GM18517 (cell line): ENCODE measurements around the gene RHBDD3.

ENCODE experiments used
- ATAC-seq: cut with Tn5 transposase; IDR thresholded peaks from one replicate; pipeline ENCODE4 v1.9.1; 2021; ENCODE audit warnings: mild to moderate bottlenecking, moderate library complexity; ENCODE audit not compliant: unreplicated experiment

The RHBDD3 gene

DNA sequence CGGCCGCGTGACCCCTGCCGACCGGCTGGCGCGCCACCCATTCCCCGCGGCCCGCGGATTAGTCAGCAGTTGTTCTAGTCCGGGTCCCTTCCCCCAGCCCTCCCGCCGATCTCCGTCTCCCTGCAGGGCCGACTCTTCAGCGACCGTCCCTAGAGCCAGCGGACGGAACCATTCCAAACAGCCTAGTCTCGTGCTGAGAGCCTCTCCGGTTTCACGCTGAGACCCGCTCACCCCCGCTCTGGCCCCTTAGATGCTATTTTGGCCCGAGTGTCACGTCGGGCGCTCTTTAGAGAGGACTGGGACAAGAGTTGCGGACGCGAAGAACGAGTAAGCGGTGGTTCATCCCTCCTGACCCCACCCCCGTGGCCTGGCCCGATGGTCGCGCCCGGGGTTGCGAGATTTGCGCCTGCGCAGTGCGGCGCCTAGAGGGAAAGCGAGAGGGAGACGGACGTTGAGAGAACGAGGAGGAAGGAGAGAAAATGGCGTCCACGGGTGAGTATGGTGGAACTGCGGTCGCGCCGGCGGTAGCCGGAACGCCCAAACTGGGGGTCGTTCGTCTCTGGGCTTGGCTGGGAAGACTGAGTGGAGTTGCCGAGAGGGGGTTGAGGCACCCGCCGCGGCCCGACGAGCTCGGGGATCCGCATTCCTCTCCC is at the start of gene RHBDD3, which contains the start of gene EWSR1:
RHBDD3 (minus strand) TSS at position 124 of the 653 bp plus-strand sequence. CDS start 2,355 bp downstream, outside the sequence.
EWSR1 (plus strand) TSS at position 411 of the 653 bp plus-strand sequence; CDS start at position 480, 69 bp downstream.
- ATAC-seq: peak; percentile 83

DNA sequence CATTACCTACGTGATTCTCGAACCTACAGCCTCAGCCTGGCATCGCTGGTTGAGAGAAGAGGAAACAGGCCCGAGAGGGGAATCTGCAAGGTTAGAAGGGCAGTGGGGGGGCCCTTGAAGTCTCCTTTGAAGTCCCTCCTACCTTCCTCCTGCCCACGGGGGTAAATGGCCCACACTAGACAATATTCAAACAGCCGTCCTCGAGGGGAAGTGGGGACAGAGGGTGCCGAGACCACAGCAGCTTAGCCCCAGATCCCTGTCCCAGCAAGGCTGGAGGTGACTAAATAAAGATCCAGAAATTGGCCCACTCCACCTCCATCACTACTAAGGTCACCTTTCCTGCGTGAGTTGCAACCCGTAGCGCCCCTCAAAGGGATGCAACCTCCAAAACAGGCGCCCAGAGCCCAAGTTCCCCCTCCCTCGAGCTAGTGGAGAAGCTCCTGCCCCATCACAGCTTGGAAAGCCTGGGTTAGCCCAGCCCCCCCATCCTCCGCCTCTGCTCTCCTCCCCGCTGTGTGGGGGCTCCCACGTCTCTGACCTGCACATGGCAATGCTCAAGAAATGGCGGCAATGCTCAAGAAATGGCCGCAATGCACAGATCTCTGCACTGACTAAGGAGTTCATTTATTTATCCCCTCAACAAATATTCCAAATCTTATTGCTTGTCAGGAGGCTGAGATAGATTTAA is 48.5 kb upstream of the RHBDD3 start:
- ATAC-seq: no peak

DNA sequence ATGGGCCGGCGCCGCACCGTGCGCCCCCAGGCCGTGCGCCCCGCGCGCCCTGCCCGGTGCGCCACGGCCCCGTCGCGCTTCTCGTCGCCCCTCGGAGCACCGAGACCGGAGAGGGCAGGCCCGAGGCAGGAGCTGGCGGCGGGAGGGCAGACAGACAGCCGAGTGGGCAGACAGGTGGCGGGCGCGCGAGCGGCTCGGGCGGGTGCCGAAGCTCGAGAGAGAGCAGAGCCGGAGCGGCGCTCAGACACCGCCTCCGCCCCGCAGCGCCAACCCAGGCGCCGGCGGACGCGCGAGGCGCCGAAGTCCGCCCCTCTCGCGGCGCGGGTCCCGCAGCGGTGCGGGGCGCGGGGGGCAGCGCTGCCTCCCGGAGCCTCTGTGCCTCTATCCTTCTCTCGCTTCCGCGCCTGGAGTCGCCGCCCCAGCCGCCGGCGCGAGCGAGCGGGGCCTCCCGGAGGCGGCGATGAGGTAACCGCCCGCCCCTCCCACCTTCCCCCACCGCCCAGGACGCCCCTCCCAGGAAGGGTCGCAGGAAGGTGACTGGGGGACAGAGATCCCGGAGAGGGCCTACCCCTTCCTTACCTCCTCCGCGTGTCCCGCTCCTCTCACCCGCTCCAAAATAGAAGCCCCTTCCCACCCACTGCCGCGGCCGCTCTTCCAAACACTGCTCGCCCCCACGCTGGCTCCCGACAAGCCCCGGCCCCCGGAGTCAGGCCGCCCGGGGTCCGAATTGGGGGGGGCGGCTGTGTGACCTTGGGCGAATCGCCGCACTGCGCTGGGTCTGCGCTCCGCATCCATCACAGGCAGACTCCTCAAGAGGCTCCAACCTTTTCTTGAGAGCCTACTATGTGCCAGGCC is 47.7 kb upstream of the RHBDD3 start, which contains the start of gene RASL10A:
RASL10A (minus strand) TSS at position 412 of the 855 bp plus-strand sequence. CDS start 451 bp downstream, outside the sequence.
- ATAC-seq: no peak

DNA sequence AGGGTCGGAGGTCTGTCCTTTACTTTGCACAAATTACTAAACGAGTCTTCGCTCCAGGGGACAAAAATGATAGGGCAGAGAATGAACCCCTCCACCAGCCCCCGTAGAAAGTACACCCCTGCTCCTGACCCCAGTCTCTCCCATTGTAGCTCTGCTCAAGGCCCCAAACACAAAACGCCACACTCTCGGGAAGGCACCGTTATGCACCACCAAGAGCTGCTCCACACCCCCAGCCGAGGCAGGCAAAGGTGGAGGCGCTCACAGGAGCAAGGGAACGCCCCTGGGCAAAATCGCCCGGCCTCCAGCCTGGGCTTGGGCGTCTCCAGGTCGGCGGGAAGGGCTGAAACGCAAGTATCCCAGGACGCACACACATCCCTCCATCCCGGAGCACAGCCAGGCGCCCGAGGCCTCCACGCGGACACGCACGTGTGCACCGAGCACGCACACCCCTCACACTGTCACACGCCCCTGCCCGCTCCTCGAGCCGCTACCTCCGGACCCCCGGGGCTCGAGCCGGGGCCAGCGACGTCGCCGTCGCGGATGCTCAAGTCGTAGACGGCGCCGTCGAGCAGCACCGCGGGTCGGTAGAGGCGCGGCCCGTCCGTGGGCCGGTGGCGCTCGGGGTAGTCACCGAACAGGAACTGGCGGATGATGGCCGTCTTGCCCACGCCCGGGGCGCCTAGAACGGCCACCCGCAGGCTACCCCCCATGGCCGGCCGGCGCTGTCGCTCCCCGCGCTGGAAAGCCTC is 46.9 kb upstream of the RHBDD3 start:
- no peak for ATAC-seq

DNA sequence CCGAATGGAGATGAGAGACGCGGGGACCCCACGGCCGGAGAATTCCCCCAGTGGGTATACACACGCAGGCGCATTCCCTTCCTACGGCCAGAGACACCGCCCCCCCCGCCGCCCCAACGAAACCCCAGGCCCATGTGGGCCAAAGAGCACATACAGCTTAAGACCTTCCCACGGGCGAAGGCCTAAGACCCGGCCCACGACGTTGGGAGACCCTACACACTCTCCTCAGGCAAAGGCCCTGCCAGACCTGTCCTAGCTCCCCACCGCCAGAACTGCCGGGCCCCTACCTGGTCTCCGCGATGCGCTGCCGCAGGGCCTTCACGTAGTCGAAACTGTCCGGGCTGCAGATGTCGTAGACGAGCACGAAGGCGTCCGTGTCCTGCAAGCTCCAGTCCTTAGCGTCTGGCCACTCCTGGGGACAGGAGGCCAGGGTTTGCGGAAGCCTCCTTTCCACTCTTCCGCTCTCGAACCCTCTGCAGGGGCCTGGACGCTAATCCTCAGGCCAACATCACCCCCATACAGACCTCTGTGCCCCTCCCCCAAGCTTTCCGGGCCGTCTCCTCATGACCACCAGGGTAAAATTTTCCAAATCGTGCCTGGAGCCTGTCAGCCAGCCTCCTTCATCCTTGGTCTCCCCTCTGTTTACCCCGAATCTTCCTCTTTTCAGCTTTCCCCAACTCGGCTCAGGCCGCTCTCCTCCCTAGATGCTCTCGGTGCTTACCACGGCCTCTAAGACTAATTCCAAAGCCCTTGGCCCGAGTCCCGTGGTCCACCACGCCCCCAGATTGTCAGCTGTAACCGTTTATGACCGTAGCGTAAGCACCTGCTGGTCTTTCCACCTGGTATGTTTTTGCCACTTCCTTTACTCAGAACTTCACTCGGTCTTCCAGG is 46.0 kb upstream of the RHBDD3 start:
- ATAC-seq: no peak

DNA sequence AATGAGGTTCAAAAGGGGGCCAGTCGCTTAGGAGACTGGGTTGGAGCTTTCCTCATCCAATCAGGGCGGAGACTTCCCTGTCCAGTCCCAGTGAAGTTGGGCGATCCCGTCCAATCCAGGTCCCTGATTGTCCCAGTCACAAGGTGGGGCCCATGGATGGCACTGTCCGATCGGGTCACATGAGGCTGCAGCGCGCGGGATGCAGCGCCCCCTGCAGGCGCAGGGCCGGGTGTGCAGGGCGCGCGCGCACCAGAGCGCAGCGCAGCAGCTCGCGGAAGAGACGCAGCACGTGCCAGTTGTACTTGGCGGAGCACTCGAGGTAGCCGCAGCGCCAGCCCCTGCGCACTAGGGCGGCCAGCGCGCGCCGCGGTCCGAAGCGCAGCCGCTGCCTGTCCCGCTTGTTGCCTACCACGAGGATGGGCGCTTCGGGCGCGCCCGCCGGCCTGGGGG is 45.4 kb upstream of the RHBDD3 start:
- ATAC-seq: no peak

DNA sequence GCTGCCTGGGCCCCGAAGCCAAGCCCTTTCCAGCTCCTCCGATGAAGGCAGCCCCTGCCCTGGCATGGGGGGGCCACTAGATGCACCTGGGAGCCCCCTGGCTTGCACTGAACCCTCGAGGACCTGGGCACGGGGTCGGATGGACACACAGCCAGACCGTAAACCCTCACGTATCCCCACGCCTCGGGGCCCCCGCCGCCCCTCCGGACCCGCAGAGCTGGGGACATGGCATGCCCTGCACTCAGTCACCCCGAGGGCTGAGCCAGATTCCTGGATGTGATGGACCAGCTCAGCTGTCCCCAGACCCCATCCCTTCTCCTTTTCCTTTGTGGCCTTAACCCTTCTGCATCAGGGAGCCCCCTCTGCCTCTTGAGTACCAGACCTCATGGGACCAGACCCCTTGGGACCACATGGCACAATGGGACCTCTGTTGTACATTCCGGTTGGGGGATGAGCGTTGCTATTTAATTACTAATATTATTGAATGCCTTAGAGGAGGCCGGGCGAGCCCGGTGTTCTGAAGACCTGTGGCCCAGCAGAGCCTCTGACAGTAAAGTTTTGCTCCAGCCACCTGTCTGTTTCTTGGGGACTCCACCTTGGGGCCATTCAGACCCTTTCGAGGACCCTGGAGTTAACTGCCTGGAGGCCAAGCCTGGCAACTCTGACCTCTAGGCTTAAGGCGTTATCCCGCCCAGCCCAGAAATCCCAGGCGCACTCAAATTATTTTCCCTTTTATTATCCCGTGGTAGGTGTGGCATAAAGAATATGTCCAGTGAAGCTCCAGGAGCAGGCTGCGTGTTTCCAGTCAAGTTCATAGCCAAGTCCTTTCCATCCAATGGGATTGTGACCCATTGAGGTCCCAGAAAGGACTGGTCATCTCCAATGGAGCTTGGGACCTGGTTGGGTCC is 44.7 kb upstream of the RHBDD3 start:
- ATAC-seq: no peak

DNA sequence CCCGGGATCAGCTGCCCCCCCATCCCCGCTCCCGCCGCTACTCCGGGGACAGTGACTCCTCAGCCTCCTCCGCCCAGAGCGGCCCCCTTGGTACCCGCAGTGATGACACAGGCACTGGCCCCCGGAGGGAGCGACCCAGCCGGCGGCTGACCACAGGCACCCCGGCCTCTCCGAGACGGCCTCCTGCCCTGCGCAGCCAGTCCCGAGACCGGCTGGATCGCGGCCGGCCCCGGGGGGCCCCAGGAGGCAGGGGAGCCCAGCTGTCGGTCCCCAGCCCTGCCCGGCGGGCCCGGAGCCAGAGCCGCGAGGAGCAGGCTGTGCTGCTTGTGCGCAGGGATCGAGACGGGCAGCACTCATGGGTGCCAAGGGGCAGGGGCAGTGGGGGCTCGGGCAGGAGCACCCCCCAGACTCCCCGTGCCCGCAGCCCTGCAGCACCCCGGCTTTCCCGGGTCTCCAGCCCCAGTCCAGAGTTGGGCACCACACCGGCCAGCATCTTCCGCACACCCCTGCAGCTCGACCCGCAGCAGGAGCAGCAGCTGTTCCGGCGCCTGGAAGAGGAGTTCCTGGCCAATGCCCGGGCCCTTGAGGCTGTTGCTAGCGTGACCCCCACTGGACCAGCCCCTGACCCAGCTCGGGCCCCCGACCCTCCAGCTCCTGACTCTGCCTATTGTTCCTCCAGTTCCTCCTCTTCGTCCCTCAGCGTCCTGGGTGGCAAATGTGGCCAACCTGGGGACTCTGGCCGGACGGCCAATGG is 43.9 kb upstream of the RHBDD3 start:
- no peak for ATAC-seq

DNA sequence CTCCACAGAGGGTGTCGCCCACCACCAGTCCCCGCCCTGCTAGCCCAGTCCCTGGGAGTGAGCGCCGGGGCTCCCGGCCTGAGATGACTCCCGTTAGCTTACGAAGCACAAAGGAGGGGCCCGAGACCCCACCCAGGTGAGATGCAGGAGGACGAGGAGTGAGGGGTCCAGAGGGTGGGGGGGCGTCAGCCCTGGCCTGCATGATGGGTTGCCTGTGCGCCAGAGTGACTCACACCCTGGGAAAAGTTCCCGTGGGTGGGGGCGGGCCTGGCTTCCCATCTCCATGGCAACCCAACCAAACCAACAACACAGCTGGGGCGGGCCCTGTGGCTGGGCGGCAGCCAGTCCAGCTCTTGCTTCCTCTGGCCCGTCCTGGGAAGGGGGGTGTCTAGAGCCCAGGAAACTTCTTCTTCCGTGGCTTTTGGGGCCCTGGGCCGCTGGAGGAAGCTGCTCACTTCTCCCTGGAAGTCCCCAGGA is 43.1 kb upstream of the RHBDD3 start:
- no peak for ATAC-seq

DNA sequence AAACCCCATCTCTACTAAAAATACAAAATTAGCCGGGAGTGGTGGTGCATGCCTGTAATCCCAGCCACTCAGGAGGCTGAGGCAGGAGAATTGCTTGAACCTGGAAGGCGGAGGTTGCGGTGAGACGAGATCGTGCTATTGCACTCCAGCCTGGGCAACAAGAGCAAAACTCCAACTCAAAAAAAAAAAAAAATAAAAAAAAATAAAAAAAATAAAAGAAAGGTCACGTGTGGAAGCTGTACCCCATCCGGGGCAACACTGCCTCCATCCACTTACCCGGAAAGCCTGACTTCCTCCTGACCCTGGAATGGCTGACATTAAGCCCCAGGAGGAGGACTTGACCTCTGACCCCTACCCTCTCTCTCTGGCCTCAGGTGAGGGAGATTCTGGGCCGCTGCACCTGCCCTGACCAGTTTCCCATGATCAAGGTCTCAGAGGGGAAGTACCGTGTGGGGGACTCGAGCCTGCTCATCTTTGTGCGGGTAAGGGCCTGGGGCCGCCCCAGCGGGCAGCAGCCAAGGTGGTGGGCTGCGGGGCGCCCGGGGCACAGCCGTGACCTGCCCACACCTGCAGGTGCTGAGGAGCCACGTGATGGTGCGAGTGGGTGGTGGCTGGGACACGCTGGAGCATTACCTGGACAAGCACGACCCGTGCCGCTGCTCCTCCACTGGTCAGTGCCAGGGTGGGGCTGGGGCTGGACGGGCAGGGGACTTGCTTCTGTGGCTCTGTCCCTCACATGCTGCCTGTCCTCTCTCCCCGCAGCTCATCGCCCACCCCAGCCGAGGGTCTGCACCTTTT is 42.5 kb upstream of the RHBDD3 start:
- ATAC-seq: no peak

DNA sequence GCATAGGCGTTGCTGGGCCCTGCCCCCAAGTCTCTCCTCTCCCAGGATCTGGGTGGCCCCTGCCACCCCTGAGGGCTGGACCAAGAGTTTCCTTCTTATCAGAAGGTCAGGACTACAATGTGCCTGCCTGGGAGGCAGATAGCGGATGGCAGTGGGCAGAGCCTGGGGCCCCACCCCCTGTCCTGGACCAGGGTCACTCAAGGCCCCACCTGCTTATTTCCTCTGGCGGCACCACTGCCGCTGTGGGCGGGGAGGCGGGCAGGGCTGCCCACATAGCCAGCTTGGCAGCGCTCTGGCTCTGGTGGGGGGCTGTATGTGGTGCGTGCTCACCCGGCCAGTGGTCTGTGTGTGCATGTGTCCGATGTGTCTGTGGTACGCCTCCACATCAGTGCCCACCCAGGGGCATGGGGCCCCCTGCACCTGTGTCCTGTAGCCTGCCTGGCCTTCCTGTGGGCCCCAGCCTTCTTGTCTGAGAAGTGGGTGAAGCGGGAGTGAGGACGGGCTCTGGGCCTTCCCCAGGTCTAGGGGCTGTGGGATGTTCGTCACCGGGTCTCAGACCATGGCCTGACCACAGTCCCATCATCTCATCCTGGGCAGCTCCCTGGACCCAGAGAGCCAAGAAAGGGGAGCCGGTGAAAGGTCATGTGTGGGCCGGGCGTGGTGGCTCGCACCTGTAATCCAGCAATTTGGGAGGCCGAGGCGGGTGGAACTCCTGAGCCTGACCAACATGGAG is 41.7 kb upstream of the RHBDD3 start:
- no peak for ATAC-seq

DNA sequence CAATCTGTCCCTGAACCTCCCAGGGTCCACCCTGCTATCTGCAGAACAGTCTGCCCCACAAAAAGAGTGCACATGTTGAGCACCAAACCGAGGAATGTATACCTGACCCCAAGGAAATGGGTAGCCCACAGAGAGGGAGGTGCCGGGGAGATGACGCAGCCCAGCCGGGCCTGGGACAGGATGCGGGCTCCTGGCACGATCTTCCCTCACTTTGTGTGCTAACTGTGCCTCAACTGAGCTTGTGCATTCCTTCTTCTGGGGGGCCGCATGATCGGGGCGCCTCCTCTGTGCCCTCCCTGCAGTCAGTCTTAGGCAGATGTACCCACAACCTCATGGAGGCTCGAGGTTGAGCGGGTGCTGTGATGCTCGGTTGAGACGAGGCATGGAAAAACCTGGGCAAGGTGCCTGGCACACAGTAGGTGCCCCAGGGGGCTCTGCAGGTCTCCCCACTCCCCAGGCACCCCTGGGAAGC is 41.0 kb upstream of the RHBDD3 start:
- no peak for ATAC-seq

DNA sequence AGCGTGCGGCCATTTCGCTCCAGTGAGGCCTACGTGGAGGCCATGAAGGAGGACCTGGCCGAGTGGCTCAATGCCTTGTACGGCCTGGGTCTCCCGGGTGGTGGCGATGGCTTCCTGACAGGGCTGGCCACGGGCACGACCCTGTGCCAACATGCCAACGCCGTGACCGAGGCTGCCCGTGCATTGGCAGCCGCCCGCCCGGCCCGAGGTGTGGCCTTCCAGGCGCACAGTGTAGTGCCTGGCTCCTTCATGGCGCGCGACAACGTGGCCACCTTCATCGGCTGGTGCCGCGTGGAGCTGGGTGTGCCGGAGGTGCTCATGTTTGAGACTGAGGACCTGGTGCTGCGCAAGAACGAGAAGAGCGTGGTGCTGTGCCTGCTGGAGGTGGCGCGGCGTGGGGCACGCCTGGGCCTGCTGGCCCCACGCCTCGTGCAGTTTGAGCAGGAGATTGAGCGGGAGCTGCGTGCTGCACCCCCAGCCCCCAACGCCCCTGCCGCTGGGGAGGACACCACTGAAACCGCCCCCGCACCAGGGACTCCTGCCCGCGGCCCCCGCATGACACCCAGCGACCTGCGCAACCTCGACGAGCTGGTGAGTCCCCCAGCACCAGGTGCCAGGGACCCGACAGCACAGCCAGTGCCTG is 40.5 kb upstream of the RHBDD3 start:
- no peak for ATAC-seq

DNA sequence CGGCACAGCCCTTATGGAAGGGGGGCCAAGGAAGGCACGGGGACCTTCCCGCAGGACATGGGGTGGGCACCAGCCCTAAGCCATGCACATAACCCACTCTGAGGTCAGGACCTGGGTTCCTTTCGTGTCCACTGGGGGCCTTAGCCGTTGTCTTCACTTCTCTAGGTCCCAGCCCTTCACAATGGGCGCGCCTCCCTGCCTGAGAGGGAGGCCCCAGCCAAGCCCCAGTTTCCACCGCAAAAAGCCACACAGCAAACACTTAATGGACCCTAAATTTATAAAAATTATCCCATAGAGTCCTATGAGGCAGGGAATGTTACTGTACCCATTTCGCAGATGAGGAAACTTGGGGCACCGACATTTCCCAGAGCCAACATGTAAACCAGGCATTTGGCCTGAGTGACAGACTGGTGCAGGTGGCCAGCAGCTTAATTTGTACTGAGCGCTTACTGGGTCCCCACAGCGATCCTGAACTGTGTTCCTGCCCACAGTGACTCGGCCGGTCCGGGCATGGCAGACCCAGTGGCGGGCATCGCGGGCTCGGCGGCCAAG is 39.9 kb upstream of the RHBDD3 start:
- ATAC-seq: no peak

DNA sequence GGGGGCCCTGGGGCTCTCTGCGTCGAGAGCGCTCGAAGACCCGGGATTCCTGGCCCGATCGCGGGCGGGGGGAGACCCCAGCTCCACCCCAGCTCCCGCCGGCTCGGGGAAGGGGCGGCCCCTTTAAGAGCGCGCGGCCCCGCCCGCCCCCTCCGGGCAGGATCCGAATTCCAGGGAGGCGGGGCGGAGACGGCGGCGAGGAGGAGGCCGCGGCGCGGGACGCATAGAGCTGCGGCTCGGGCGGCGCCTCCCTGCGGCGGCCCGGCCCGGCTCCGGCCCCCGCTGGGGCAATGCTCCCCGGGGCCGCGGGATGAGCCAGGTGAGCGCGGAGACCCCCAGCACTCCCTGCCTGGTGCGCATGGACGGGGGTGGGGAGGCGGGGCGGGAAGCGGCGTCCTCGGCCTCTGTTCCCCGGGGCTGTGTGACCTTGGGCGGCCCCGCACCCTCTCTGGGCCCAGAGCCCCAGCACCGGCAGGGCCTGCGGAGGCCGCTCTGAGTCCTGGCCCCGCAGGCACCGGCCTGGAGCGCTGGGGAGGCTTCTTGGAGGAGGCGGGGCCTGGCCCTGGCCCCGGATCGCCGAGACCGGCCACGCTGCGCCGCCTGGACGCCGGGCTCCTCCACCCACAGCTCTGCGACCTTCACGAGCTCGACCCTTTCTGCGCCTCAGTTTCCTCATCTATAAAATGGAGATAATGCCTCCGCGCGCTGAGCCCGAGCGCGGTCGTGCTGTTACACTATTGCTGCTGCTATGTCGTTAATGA is 39.2 kb upstream of the RHBDD3 start:
- no peak for ATAC-seq
